Sigmoid colon (tissue), 7 donors: ENCODE results near the gene RASSF1. TPM values are rescaled to one million over a fixed set of nuclear protein-coding genes. Genes with fewer than 3 reads are reported as not detected.
"Not testable (repeated sequence)": the region's sequence is repeated elsewhere in the genome, so short reads cannot be mapped to it uniquely, and the experiment has no call there.

Experiments
- DNase-seq: peaks from one replicate; pipeline ENCODE4 v3.0.0-alpha.2; 2019
- H3K27ac ChIP-seq, 4 donors: fragments of 200-600 bp; sonication (generic); one replicate each; pipeline ENCODE4 v1.5.1; 2016 to 2019; ENCODE audit warnings: mild to moderate bottlenecking in 1 of 4
- H3K27me3 ChIP-seq, 3 donors: fragments of 200-600 bp; sonication (generic); one replicate each; pipeline ENCODE4 v1.5.1; 2019; ENCODE audit warnings: mild to moderate bottlenecking in 1 of 3
- H3K36me3 ChIP-seq, 4 donors: fragments of 200-600 bp; sonication (generic); one replicate each; pipeline ENCODE4 v1.5.1; 2016 to 2019
- H3K4me1 ChIP-seq, 4 donors: fragments of 200-600 bp; sonication (generic); one replicate each; pipeline ENCODE4 v1.5.1; 2017 to 2019
- H3K4me3 ChIP-seq, 4 donors: fragments of 200-600 bp; sonication (generic); one replicate each; pipeline ENCODE4 v1.5.1; 2017 to 2019; ENCODE audit warnings: mild to moderate bottlenecking in 2 of 4, moderate library complexity in 1 of 4
- H3K9me3 ChIP-seq, 4 donors: fragments of 200-600 bp in 3 of 4; sonication (generic) in 3 of 4; one replicate each; pipeline versions ENCODE4 v1.5.1 to v1.6.1; 2013 to 2019
- EP300 ChIP-seq, 4 donors: sonication (generic); formaldehyde crosslinking; IDR thresholded peaks; one replicate each; pipeline ENCODE4 v1.6.1; 2017; ENCODE audit warnings: antibody characterized with exemption in 4 of 4
- POLR2A ChIP-seq, 2 donors: fragments of 450-650 bp; IDR thresholded peaks; one replicate each; pipeline ENCODE4 v1.6.1; 2016; ENCODE audit warnings: antibody characterized with exemption in 2 of 2, mild to moderate bottlenecking in 2 of 2, moderate library complexity in 2 of 2
- POLR2AphosphoS5 ChIP-seq, 4 donors: sonication (generic); formaldehyde crosslinking; IDR thresholded peaks; one replicate each; pipeline ENCODE4 v1.6.1; 2017; ENCODE audit warnings: antibody characterized with exemption in 4 of 4
- WGBS, 2 donors: extraction: QIAGEN DNeasy Blood & Tissue Kit; methylation state at CpG; one replicate each; pipeline ENCODE4 v1.1.7; 2013; 5-methylcytosine and 5-hydroxymethylcytosine counted together
- intact Hi-C: fragments of 100-400 bp; cut with DNase I; formaldehyde crosslinking; loops from one replicate; pipeline ENCODE4 v1.15.1; 2023
- polyA plus RNA-seq, 3 donors: library from polyadenylated mRNA; stranded (reverse); fragments of 200-250 nt; gene quantifications; one replicate each; pipeline ENCODE4 v1.2.3, GENCODE V29; 2013
- total RNA-seq, 4 donors: library from RNA; depleted of rRNA; stranded (reverse); fragments of >200 nt; gene quantifications; one replicate each; pipeline ENCODE4 v1.1.0, GENCODE V29; 2016
- TF ChIP-seq, protein P1 (sequence below), 4 experiments: fragments of 450-650 bp in 3 of 4; fragments of 200-600 bp in 1 of 4; IDR thresholded peaks; one replicate each; pipeline ENCODE4 v1.5.1; 2016 to 2019; ENCODE audit warnings: antibody characterized with exemption in 4 of 4, mild to moderate bottlenecking in 3 of 4, moderate library complexity in 2 of 4
- donor health status: healthy with polysubstance abuse.
- donor health status: Bipolar disorder and iron deficiency.
- donor health status: healthy.

RASSF1 gene
- total and polyA plus RNA-seq, 7 donors, result 16.4 to 41.7 (median 27.7) TPM

DNA sequence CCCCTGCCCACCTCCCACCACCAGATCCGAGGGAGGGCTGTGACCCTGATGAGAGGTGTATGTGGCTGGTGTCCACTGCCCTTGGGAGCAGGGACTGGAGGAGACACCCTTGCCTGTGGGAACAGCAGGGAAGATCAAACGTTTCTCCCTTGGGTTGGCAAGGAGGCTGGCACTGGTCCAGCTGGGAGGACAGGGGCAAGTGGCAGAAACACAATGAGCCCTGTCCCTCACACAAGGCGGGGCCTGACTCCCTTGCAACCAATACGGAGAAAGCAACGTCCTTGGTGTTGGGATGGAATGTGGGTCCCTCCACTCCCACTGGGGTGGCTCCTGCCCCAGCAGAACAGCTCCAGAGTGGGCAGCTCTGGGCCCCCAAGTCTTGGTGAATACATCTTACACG lies 23.3 kb downstream of the RASSF1 start:
- Histone ChIP-seq H3K4me3 (no peak overlapping the region), H3K27ac (peak overlapping the region; percentile 6 to 45 (median 22))
- intact Hi-C loops, result no loop called here

DNA sequence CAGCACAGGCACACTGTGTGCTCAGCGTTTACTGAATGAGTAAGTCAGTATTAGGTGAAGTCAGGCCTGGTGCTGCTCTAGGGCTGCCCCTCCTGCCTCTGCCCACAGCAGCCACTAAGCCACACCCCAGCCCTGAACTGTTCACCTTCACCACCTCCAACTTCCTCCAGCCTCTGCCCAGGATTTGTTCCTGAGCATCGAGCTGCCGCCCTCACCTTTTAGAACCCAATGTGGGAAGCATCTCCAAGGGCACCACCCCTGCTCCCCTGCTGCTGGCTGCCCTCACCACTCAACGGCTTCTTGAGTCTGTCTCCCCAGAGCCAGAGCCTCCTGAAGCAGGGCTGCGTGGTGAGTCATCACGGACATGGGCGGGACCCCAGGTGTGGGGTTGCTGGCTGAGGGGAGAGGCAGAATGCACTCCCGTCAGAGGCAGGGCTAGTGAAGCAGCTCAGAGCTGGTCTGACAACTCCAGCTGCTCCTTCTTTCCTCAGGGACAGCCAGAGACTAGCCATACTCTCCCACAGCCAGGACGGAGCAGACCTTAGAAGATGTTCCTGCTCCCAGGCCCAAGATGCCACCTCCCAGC lies 23.9 kb downstream of the RASSF1 start:
- H3K27ac ChIP-seq, result peak overlapping the region; percentile 6 to 45 (median 22)
- 12 to 47% methylated on average over 9 of the region's 9 CpGs for WGBS, 2 donors
- H3K27me3 ChIP-seq, result no peaks in the 10 kb centered on the region
- H3K4me3 ChIP-seq, result no peak overlapping the region
- TF ChIP-seq EP300 (IDR thresholded peaks at IDR 0.05) (no peak), POLR2AphosphoS5 (IDR thresholded peaks at IDR 0.05) (no peak), POLR2A (IDR thresholded peaks at IDR 0.05) (no peak)
- TF ChIP-seq, protein P1, sequence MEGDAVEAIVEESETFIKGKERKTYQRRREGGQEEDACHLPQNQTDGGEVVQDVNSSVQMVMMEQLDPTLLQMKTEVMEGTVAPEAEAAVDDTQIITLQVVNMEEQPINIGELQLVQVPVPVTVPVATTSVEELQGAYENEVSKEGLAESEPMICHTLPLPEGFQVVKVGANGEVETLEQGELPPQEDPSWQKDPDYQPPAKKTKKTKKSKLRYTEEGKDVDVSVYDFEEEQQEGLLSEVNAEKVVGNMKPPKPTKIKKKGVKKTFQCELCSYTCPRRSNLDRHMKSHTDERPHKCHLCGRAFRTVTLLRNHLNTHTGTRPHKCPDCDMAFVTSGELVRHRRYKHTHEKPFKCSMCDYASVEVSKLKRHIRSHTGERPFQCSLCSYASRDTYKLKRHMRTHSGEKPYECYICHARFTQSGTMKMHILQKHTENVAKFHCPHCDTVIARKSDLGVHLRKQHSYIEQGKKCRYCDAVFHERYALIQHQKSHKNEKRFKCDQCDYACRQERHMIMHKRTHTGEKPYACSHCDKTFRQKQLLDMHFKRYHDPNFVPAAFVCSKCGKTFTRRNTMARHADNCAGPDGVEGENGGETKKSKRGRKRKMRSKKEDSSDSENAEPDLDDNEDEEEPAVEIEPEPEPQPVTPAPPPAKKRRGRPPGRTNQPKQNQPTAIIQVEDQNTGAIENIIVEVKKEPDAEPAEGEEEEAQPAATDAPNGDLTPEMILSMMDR (IDR thresholded peaks at IDR 0.05), result no peak
- DNase-seq, result no peak
- H3K4me1 ChIP-seq, result peaks cover 0 to 43% (median 40%) of the 10 kb centered on the region in 4 donors
- intact Hi-C loops, result no loop called here
- peaks cover 0 to 45% (median 6%) of the 10 kb centered on the region in 4 donors for H3K36me3 ChIP-seq
- no peaks in the 10 kb centered on the region for H3K9me3 ChIP-seq

More for the DNA sequence above, 23.3 kb downstream of the RASSF1 start:
- peaks cover 0 to 48% (median 45%) of the 10 kb centered on the region in 4 donors for H3K4me1 ChIP-seq
- TF ChIP-seq EP300 (IDR thresholded peaks at IDR 0.05) (no peak), POLR2AphosphoS5 (IDR thresholded peaks at IDR 0.05) (no peak), POLR2A (IDR thresholded peaks at IDR 0.05) (no peak)
- TF ChIP-seq, protein P1 (IDR thresholded peaks at IDR 0.05), result no peak
- DNase-seq, result no peak
- H3K9me3 ChIP-seq, result no peaks in the 10 kb centered on the region
- 30 to 64% methylated on average over 6 of the region's 6 CpGs for WGBS, 2 donors
- H3K36me3 ChIP-seq, result peaks cover 0 to 45% (median 6%) of the 10 kb centered on the region in 4 donors
- H3K27me3 ChIP-seq, result no peaks in the 10 kb centered on the region

- Histone ChIP-seq H3K27me3 (no peaks in the 10 kb centered on the region), H3K4me3 (no peak overlapping the region), H3K27ac (no peak overlapping the region), H3K36me3 (peaks cover 0 to 44% (median 6%) of the 10 kb centered on the region in 4 donors), H3K4me1 (peaks cover 0 to 33% (median 29%) of the 10 kb centered on the region in 4 donors), H3K9me3 (no peaks in the 10 kb centered on the region)
- no peak for DNase-seq
- WGBS, 2 donors, result 95 to 96% methylated on average over 4 of the region's 4 CpGs
- intact Hi-C loops, result no loop called here
- no peak for TF ChIP-seq EP300 (IDR thresholded peaks at IDR 0.05)
These were observed 25.8 kb downstream of the RASSF1 start for GRCh38 chr3:50314816-50315215.

DNA sequence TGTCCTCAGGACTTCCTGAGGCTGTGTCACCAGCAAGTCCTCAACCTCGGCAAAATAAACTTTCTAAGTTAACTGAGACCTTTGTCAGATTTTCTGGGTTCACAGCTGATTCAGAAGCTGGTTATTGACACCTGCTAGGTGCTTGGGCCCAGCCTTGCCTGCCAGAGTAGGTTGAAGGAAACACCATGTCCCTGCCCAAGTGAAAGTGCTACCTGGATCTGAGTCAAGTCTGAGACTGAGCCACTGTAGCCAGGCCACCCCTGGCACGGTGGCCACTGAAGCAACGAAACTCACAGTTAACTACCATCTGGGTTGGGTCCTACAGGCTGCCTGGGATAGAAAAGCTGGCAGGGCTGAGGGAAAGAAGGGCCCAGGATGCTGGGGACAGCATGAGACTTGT lies 26.3 kb downstream of the RASSF1 start:
- Histone ChIP-seq H3K4me3 (no peak overlapping the region), H3K4me1 (peaks cover 0 to 28% (median 24%) of the 10 kb centered on the region in 4 donors), H3K27me3 (no peaks in the 10 kb centered on the region), H3K27ac (no peak overlapping the region), H3K9me3 (no peaks in the 10 kb centered on the region), H3K36me3 (peaks cover 0 to 39% (median 6%) of the 10 kb centered on the region in 4 donors)
- no peak for DNase-seq
- WGBS, 2 donors, result 84 to 89% methylated on average over 3 of the region's 3 CpGs
- intact Hi-C loops, result no loop called here
- TF ChIP-seq EP300 (IDR thresholded peaks at IDR 0.05) (no peak), POLR2AphosphoS5 (IDR thresholded peaks at IDR 0.05) (no peak), POLR2A (IDR thresholded peaks at IDR 0.05) (no peak)
- TF ChIP-seq, protein P1 (IDR thresholded peaks at IDR 0.05), result no peak

- H3K36me3 ChIP-seq, result peaks cover 0 to 17% (median 2%) of the 10 kb centered on the region in 4 donors
- H3K4me3 ChIP-seq, H3K27ac ChIP-seq, H3K4me1 ChIP-seq, intact Hi-C loops, H3K27me3 ChIP-seq, H3K9me3 ChIP-seq, DNase-seq: not testable (repeated sequence)
- WGBS, 2 donors, result 92 to 93% methylated on average over 32 of the region's 32 CpGs
These were observed 28.6 kb downstream of the RASSF1 start for GRCh38 chr3:50312041-50312440.

GRCh38 chr3:50304601-50305000 lies 36.0 kb downstream of the RASSF1 start:
- H3K27me3 ChIP-seq, result no peaks in the 10 kb centered on the region
- TF ChIP-seq POLR2A (IDR thresholded peaks at IDR 0.05), result no peak
- TF ChIP-seq POLR2AphosphoS5 (IDR thresholded peaks at IDR 0.05), result no peak
- TF ChIP-seq, protein P1 (IDR thresholded peaks at IDR 0.05), result no peak
- no peak for TF ChIP-seq EP300 (IDR thresholded peaks at IDR 0.05)
- intact Hi-C loops, result no loop called here
- H3K4me1 ChIP-seq, result peaks cover 0 to 32% (median 30%) of the 10 kb centered on the region in 4 donors
- no peaks in the 10 kb centered on the region for H3K36me3 ChIP-seq
- no peak overlapping the region for H3K27ac ChIP-seq
- no peak overlapping the region for H3K4me3 ChIP-seq
- DNase-seq, result no peak
- no peaks in the 10 kb centered on the region for H3K9me3 ChIP-seq
